SH-SY5Y (cell line): ENCODE measurements around the gene SPTSSA.

Experiments
- GATA2 ChIP-seq: IDR thresholded peaks from 2 replicates; pipeline ENCODE4 v1.6.1; 2011; ENCODE audit warnings: mild to moderate bottlenecking, low read depth, low read length
- GATA3 ChIP-seq: IDR thresholded peaks from 2 replicates; pipeline ENCODE4 v1.6.1; 2011; ENCODE audit warnings: low read depth, mild to moderate bottlenecking, low read length, moderate library complexity

Gene SPTSSA

DNA sequence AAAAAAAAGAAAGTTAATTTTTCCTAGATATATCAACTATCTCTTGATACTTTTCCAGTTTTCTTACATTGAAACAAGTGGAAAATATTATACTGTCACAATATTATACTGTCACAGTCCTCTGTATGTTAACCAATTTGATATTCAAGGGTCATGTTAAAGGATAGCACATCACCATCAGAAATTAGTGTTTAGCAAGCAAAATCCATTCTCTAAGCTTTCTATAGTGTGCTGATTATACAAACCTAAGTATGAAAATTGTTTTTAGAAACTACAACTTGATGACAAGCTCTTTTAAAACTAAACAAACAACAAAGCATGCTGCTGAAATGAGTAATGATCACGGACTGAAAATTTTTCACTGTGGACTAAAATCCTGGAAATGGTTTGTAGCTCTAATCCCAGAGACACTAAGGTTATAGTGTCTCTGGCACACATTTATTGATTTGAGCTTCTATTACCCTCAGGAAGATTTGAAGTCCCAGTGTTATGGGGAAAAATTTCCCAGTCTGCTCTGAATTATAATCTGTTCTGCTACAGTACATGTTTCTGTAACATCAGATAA, 9.7 kb downstream of the SPTSSA start:
- no peak for TF ChIP-seq GATA3
- TF ChIP-seq GATA2 = no peak

- TF ChIP-seq GATA2 (no peak), GATA3 (no peak)
These were observed 11.1 kb downstream of the SPTSSA start for GRCh38 chr14:34450958-34451357.

GRCh38 chr14:34450542-34450915, 11.5 kb downstream of the SPTSSA start:
- no peak for TF ChIP-seq GATA3
- no peak for TF ChIP-seq GATA2

DNA sequence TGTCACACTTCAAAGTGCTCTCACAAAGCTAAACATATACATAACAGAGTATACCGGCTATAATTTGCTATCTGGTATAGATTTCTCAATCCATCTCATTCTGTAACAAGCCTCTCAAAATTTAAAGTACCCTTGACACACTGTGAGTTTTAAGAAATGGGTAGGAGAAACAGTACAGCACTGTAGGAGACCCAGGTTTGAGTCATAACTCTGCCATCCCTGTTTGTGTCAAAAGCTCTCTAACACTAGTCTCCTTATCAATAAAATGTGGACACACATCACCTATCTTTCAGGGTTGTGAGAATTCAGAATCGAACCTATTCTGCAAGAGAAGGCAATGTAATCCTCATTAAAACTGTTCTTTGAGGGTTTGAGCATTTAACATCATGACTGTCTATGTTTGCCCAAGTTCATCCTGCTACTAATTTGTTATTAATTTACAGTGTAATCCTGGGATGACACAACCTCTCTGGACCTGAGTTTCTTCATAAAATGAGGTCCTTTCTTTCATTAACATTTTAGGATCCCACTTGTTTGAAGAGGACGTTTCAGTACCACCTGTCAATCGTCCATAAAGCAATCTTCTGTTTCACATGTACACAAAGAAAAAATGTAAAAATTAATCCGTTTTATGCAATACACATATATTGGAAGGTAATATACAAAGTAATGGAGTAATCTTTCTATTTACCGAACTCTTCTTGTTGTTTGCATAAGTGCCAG, 12.1 kb downstream of the SPTSSA start:
- TF ChIP-seq GATA2 = no peak
- TF ChIP-seq GATA3 = no peak

GRCh38 chr14:34439090-34439489, 22.9 kb downstream of the SPTSSA start:
- TF ChIP-seq GATA3 = no peak
- no peak for TF ChIP-seq GATA2

- no peak for TF ChIP-seq GATA3
These were observed 23.6 kb downstream of the SPTSSA start for GRCh38 chr14:34438438-34438837.

DNA sequence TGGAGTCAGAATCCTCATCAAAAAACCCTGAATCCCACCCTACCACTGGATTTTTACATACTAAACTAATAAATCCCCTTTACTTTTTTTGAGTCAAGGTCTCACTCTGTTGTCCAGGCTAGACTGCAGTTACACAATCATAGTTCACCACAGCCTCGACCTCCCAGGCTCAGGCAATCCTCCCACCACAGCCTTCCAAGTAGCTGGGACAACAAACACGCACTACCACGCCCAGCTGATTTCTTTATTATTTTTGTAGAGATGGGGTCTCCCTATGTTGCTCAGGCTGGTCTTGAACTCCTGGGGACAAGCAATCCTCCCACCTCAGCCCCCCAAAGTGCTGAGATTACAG, 24.3 kb downstream of the SPTSSA start:
- TF ChIP-seq GATA2 (no peak), GATA3 (no peak)

GRCh38 chr14:34436960-34437728, 24.9 kb downstream of the SPTSSA start:
- TF ChIP-seq GATA3 = no peak
- no peak for TF ChIP-seq GATA2

DNA sequence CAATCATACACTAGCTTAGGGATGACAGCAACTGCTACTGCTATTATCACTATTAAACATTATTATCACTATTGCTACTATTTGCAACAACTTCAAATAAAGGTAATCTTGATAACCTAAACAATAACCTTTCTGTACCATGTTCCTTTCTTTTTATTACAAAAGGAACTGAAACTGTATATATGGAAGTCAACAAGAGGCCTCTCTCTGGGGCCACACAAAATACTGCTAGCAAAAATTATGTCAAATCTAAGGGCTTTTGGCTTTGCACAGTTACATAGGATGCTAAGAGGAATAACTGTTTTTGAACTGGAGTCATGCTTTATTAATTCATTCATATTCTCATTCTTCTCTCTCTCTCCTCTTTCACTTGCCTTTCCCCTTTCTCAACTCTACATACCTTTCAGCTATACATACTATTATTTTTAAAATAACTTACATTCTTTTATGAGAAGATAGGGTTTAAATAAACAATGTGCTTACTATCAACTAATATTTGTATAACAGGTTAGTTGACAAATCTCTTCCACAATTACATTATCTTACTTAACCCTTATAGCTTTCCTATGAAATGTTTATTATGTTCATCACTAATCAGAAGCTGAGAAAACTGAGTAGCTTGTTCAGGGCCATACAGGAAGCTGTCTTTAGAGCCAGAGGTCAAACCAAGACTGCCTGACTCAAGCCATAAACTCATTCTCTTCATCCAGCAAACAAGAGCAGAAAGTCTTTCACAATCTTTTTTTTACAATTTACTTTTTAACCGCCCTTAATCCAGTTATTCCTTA, 25.7 kb downstream of the SPTSSA start:
- no peak for TF ChIP-seq GATA2
- TF ChIP-seq GATA3 = no peak

GRCh38 chr14:34433957-34434356, 28.1 kb downstream of the SPTSSA start:
- TF ChIP-seq GATA3 (no peak), GATA2 (no peak)

GRCh38 chr14:34426313-34427295, 35.4 kb downstream of the SPTSSA start:
- TF ChIP-seq GATA2 (no peak), GATA3 (no peak)

DNA sequence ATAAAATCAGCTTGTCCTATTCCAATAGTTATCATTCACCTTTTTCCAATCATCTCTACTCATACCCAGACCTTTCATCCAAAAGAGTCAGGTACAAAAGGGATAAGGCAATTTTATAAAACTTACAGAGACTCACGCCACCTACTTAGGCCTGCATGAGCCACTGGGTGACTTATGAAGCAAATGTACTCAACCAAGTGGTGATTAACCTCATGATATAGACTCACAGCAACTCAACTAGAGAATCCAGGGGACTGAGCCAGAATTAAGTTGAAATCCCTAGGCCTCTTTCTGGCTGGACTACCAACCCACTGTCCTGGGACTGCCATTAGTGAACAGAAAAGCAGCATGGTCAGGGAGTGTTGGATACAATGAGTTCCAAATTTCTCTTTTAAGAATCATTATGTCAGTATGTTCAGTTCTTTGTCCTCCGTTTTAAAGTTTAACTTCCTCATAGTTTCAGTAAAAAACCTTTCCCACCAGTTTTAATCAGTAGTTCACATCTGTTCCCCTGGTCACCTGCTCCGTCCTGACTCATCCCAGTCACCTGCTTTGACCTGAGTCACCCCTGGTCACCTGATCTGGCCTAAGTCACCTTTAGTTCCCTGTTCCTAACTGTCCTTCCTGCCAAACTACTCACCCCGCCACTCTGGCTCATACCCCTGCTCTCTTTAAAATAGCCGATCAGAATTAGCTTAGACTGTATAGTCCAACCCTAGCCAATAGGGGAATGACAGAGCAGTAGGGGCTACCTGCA, 36.8 kb downstream of the SPTSSA start:
- TF ChIP-seq GATA3 (no peak), GATA2 (no peak)

GRCh38 chr14:34424488-34424887, 37.6 kb downstream of the SPTSSA start:
- TF ChIP-seq GATA3 (no peak), GATA2 (no peak)
